Psoas muscle (tissue), 8 donors: ENCODE measurements around the gene PELI2. TPM values are rescaled to one million over a fixed set of nuclear protein-coding genes. Genes with fewer than 3 reads are reported as not detected.
A peak's percentile ranks its signal among the peaks of the same experiment; 100 is the strongest.

Experiments
- ATAC-seq, 4 donors: fragments of 200-7000 bp; cut with Tn5 transposase; one replicate each; pipeline ENCODE4 v1.9.1; 2020; ENCODE audit warnings: moderate library complexity in 3 of 4, mild to moderate bottlenecking in 2 of 4
- DNase-seq, 2 donors: peaks; one replicate each; pipeline ENCODE4 v3.0.0-alpha.2; 2020
- H3K27ac ChIP-seq: fragments of 200-600 bp; one replicate; pipeline ENCODE4 v1.8.0; 2022
- H3K27me3 ChIP-seq, 3 donors: fragments of 200-600 bp in 1 of 3; one replicate each; pipeline versions ENCODE4 v1.6.1 to v1.8.0; 2013 to 2022; ENCODE audit warnings: low read length in 2 of 3, mild to moderate bottlenecking in 2 of 3, moderate library complexity in 1 of 3; ENCODE audit not compliant: insufficient read depth in 3 of 3
- H3K36me3 ChIP-seq, 2 donors: fragments of 200-600 bp in 1 of 2; one replicate each; pipeline versions ENCODE4 v1.6.1 to v1.8.0; 2013 to 2022; ENCODE audit warnings: low read depth in 1 of 2, mild to moderate bottlenecking in 1 of 2, moderate library complexity in 1 of 2; ENCODE audit not compliant: insufficient read depth in 1 of 2
- H3K4me1 ChIP-seq: fragments of 200-600 bp; one replicate; pipeline ENCODE4 v1.8.0; 2022
- H3K4me3 ChIP-seq: fragments of 200-600 bp; one replicate; pipeline ENCODE4 v1.8.0; 2022; ENCODE audit warnings: mild to moderate bottlenecking
- H3K9me3 ChIP-seq: fragments of 200-600 bp; one replicate; pipeline ENCODE4 v1.8.0; 2022
- WGBS, 3 donors: extraction: QIAGEN DNeasy Blood & Tissue Kit; methylation state at CpG; one replicate each; pipeline versions ENCODE4 v1.1.6 to v1.1.7; 2013; 5-methylcytosine and 5-hydroxymethylcytosine counted together
- intact Hi-C, 2 donors: fragments of 100-400 bp; cut with DNase I; formaldehyde crosslinking; loops; one replicate each; pipeline versions ENCODE4 v1.11.0 to v1.14.2; 2022
- polyA plus RNA-seq, 3 donors: library from polyadenylated mRNA; stranded (reverse); fragments of 200-250 nt; gene quantifications; one replicate each; pipeline ENCODE4 v1.2.3, GENCODE V29; 2013
- total RNA-seq, 4 donors: library from RNA; stranded (reverse); fragmentation: NEBNext Ultra II Directional in 2 of 4; extraction: Animal tissue kit (Norgen Biotek cat#: 25700) in 2 of 4; gene quantifications; one replicate each; pipeline versions ENCODE4 v1.2.1 to v1.2.4, GENCODE V29; 2021 to 2023
- TF ChIP-seq, protein P1 (sequence below): fragments of 200-600 bp; IDR thresholded peaks from one replicate; pipeline ENCODE4 v1.8.0; 2022; ENCODE audit warnings: antibody characterized with exemption
- donor health status: healthy with polysubstance abuse.
- donor health status: DM: no; HTN: no; CAD: no; lungs with moderate emphysema.
- donor health status: Bipolar disorder and iron deficiency.
- donor health status: healthy.
- donor health status: DM: yes; HTN: yes; CAD: no.
- donor health status: DM: no; HTN: no; CAD: no.
- donor health status: DM: no; HTN: no; CAD: no.
- donor health status: DM: yes; HTN: yes; CAD: no.

PELI2 gene
- total and polyA plus RNA-seq, 7 donors: 0.44 to 2.9 (median 1.9) TPM

DNA sequence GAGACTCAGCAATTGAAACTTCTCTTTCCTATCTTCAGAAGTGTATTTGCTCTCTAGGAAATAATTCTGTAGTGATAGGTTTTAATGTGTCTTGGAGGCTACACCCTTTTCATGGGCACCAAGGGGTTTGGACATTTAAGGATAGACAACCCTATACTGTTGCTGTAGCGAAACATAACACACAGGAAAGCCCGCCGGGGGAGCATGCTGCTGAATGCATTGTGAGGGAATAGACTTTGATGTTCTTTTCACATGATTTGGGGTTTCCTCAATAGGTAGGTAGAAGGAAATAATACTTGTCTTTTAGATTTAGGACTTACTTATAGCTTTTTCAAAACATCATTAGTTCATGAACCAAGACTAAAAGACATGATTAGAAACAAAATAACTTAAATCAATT, 97.0 kb downstream of the PELI2 start:
- H3K27me3 ChIP-seq: no peaks in the 10 kb centered on the region
- no peak overlapping the region for H3K27ac ChIP-seq
- DNase-seq (no peak), ATAC-seq (no peak)
- no peak overlapping the region for H3K4me3 ChIP-seq
- no peaks in the 10 kb centered on the region for H3K9me3 ChIP-seq
- intact Hi-C loops: no loop called here
- 75 to 94% (median 83%) methylated on average over 3 of the region's 3 CpGs for WGBS, 3 donors
- H3K4me1 ChIP-seq: peaks cover 36% of the 10 kb centered on the region
- TF ChIP-seq, protein P1, sequence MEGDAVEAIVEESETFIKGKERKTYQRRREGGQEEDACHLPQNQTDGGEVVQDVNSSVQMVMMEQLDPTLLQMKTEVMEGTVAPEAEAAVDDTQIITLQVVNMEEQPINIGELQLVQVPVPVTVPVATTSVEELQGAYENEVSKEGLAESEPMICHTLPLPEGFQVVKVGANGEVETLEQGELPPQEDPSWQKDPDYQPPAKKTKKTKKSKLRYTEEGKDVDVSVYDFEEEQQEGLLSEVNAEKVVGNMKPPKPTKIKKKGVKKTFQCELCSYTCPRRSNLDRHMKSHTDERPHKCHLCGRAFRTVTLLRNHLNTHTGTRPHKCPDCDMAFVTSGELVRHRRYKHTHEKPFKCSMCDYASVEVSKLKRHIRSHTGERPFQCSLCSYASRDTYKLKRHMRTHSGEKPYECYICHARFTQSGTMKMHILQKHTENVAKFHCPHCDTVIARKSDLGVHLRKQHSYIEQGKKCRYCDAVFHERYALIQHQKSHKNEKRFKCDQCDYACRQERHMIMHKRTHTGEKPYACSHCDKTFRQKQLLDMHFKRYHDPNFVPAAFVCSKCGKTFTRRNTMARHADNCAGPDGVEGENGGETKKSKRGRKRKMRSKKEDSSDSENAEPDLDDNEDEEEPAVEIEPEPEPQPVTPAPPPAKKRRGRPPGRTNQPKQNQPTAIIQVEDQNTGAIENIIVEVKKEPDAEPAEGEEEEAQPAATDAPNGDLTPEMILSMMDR: no peak
- H3K36me3 ChIP-seq: no peaks in the 10 kb centered on the region

DNA sequence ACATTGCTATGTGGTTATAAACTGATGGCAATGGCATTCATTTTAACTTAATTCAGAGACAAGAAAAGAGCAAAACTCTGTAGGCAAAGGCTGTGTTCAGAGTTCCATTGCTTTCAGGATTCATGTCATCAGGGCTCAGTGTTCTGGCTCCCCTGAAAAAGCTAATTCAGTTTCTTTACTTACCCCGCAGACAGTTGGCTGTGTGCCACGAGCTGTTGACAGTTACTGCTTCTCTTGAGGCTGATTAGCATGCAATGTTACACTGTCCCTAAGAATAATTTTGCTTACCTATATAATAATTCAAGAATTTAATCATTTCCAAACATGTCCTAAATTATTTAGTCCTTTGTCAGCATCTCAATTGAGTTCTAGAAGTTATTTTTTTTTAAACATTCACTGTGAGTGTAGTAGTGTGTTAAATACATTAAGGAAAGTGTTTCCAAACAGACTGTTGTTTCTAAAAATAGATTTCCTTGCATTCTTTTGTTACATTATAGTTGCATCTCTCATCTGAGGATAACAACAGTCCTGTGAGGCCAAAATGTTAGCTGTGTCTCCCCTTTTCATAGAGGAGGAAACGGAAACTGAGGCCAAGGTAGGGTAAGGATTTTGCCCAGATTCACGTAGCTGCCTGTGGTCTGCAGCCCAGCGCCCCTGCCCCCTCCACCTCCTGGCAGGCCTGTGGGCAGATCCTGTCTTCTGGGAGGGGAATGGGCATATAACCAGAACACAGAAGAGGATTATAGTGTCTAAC, 98.6 kb downstream of the PELI2 start:
- intact Hi-C loops: no loop called here
- Histone ChIP-seq H3K4me1 (peaks cover 36% of the 10 kb centered on the region), H3K27me3 (no peaks in the 10 kb centered on the region), H3K27ac (no peak overlapping the region), H3K4me3 (no peak overlapping the region), H3K36me3 (no peaks in the 10 kb centered on the region), H3K9me3 (no peaks in the 10 kb centered on the region)
- WGBS, 3 donors: 30 to 41% (median 35%) methylated on average over 5 of the region's 5 CpGs
- ATAC-seq: peak in 1 of 4 donors; percentile 50
- TF ChIP-seq, protein P1: no peak
- peak; percentile 48 to 69 for DNase-seq

DNA sequence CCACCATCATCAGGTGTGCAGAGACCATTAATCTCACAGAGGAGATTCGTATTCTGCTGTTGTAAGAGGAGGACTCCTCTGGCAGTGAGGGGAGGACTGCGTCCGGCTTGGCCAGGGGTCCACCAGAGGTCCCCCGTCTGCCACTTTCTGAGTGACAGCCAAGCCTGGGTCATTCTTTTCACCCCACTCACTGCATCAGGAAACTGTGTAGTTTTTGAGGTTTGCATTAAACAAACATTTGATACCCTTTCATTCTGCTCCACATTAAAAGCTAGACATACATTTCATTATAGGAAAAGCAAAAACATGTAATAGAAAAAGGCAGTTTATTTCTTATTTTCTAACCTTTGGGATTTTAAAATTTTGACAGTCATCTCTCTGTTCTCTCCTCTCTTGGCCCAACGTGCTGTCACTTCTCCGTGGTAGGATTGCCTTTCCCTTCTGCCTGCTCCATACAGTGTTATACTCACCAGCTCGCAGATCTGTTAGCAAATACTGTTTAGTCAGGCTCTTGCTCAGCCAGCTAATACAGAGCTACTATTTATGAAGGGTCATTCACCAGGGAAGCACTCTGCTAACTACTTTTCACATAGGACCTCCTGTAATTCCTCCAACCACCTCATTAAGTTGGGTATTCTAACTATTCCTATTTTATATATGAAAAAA, 99.3 kb downstream of the PELI2 start:
- no peaks in the 10 kb centered on the region for H3K9me3 ChIP-seq
- H3K36me3 ChIP-seq: no peaks in the 10 kb centered on the region
- no peak overlapping the region for H3K4me3 ChIP-seq
- DNase-seq (no peak), ATAC-seq (peak in 2 of 4 donors; percentile 55 to 74)
- WGBS, 3 donors: 28 to 54% (median 47%) methylated on average over 7 of the region's 7 CpGs
- H3K27ac ChIP-seq: no peak overlapping the region
- TF ChIP-seq, protein P1: no peak
- H3K27me3 ChIP-seq: no peaks in the 10 kb centered on the region
- H3K4me1 ChIP-seq: peaks cover 36% of the 10 kb centered on the region
- intact Hi-C loops: no loop called here

DNA sequence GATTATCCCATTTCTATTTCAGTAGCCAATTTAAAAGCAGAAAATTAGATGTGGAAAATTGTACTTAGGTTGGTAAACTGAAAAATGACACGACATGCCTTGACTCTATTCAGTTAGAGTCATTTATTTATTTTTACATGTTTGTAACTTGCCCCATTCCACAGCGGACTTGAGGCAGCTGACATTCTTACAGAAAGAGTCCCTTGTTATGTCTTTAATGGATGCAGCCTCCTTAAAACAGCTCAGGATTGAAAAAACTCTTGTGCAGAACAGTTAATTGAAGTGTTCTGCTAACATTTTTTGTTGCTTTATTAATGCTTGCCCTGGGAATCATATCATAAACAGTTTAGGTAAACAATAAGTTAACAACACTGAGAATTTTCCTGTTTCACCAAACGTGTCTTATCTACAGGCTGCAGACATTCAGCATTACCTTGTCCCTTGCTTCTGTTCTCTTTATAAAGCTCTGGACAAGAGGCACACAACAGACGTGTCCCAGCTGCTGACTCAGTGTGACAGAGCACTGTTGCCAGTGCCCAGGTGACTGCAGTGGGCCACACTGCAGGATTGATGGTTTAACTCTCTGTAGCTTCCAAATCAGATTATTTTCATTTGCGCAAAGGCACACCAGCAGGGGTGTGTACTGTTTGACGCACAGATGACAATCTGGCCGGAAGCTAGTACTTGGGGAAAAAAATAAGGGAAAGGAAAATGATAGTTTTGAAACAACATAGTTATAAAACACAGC, 101.6 kb downstream of the PELI2 start:
- Histone ChIP-seq H3K27ac (no peak overlapping the region), H3K9me3 (no peaks in the 10 kb centered on the region), H3K4me1 (peaks cover 36% of the 10 kb centered on the region), H3K27me3 (no peaks in the 10 kb centered on the region), H3K36me3 (no peaks in the 10 kb centered on the region), H3K4me3 (no peak overlapping the region)
- intact Hi-C loops: no loop called here
- DNase-seq: no peak
- 48 to 60% (median 50%) methylated on average over 7 of the region's 7 CpGs for WGBS, 3 donors
- TF ChIP-seq, protein P1: no peak
- ATAC-seq: no peak
